Pancreas (tissue), 10 donors: ENCODE measurements around the gene FAM120AOS. TPM values are rescaled to one million over a fixed set of nuclear protein-coding genes. Genes with fewer than 3 reads are reported as not detected.
A peak's percentile ranks its signal among the peaks of the same experiment; 100 is the strongest.

Experiments
- ATAC-seq, 4 donors: fragments of 200-7000 bp; cut with Tn5 transposase; one replicate each; pipeline versions ENCODE4 v1.8.0 to v1.9.1; 2020; ENCODE audit warnings: mild to moderate bottlenecking in 4 of 4, moderate library complexity in 4 of 4
- DNase-seq, 6 donors: peaks; one replicate each; pipeline ENCODE4 v3.0.0-alpha.2; 2020
- FAIRE-seq: peaks from 2 replicates; lab custom pipeline; 2012; peaks lifted over from hg19 to GRCh38; lab: Jason Lieb, UNC
- H3K27ac ChIP-seq, 4 donors: fragments of 200-600 bp; sonication (generic); 1 replicate in 3 of 4; 2 replicates in 1 of 4; pipeline versions ENCODE4 v1.5.0 to v1.8.0; 2020
- H3K27me3 ChIP-seq, 4 donors: fragments of 200-600 bp; one replicate each; pipeline ENCODE4 v1.8.0; 2021
- H3K36me3 ChIP-seq, 3 donors: fragments of 200-600 bp; sonication (generic) in 1 of 3; one replicate each; pipeline versions ENCODE4 v1.5.0 to v1.8.0; 2020 to 2021
- H3K4me1 ChIP-seq, 3 donors: fragments of 200-600 bp; one replicate each; pipeline ENCODE4 v1.8.0; 2021
- H3K4me3 ChIP-seq, 4 donors: fragments of 200-600 bp; sonication (generic) in 2 of 4; one replicate each; pipeline versions ENCODE4 v1.5.0 to v1.8.0; 2020 to 2021
- H3K9me3 ChIP-seq, 4 donors: fragments of 200-600 bp; one replicate each; pipeline ENCODE4 v1.8.0; 2021
- CTCF ChIP-seq, 4 donors: fragments of 200-600 bp; sonication (generic) in 3 of 4; IDR thresholded peaks; one replicate each; pipeline versions ENCODE4 v1.5.0 to v1.8.0; 2021; ENCODE audit warnings: antibody characterized with exemption in 4 of 4
- WGBS, 2 donors: extraction: QIAGEN DNeasy Blood & Tissue Kit; methylation state at CpG; one replicate each; pipeline ENCODE4 v1.1.7; 2013; 5-methylcytosine and 5-hydroxymethylcytosine counted together
- intact Hi-C, 3 donors: fragments of 100-400 bp; cut with DNase I; formaldehyde crosslinking; loops; one replicate each; pipeline versions ENCODE4 v1.11.1 to v1.14.2; 2022
- polyA plus RNA-seq, 2 donors: library from polyadenylated mRNA; stranded (reverse); fragments of 200-250 nt; gene quantifications; one replicate each; pipeline ENCODE4 v1.2.3, GENCODE V29; 2013
- total RNA-seq, 6 donors: library from RNA; stranded (reverse); fragmentation: NEBNext Ultra II Directional in 4 of 6; extraction: Animal tissue kit (Norgen Biotek cat#: 25700) in 4 of 6; gene quantifications; one replicate each; pipeline versions ENCODE4 v1.2.1 to v1.2.4, GENCODE V29; 2021 to 2023
- donor health status: healthy with polysubstance abuse.
- donor health status: DM: no; HTN: no; CAD: no; lungs with moderate emphysema.
- donor health status: DM: no; HTN: no; CAD: no.
- donor health status: control.
- donor health status: control.
- donor health status: Bipolar disorder and iron deficiency.
- donor health status: DM: yes; HTN: yes; CAD: no.
- donor health status: DM: no; HTN: no; CAD: no.
- donor health status: DM: no; HTN: no; CAD: no.
- donor health status: DM: yes; HTN: yes; CAD: no.

Gene FAM120AOS
- total and polyA plus RNA-seq, 8 donors: 15.7 to 28.1 (median 21.3) TPM

DNA sequence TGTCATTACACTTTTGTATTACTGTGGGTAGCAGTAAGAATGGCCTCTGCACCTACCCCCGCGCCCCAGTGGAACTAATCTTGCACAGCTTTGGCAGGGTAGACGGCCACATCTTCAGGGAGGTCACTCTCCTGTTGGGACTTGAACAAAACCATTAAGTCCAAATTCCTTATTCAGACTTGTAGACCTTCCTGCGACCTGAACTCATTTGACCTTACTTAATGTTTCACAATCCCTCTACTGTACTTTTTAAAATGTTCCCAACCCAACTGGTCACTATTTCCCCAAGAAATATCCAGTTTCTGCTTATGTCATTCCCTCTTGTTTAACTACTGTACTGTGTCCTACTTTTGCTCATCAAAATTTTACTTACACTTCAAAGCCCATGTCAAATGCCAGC lies 5.3 kb upstream of the FAM120AOS start:
- Histone ChIP-seq H3K27ac (no peak overlapping the region), H3K4me1 (peaks cover 7 to 35% (median 34%) of the 10 kb centered on the region in 3 donors), H3K9me3 (no peaks in the 10 kb centered on the region), H3K4me3 (no peak overlapping the region), H3K27me3 (no peaks in the 10 kb centered on the region), H3K36me3 (no peaks in the 10 kb centered on the region)
- FAIRE-seq (no peak), ATAC-seq (no peak), DNase-seq (no peak)
- WGBS, 2 donors: 91 to 92% methylated on average over 4 of the region's 4 CpGs
- no peak for TF ChIP-seq CTCF (IDR thresholded peaks at IDR 0.05)
- intact Hi-C loops: no loop called here

DNA sequence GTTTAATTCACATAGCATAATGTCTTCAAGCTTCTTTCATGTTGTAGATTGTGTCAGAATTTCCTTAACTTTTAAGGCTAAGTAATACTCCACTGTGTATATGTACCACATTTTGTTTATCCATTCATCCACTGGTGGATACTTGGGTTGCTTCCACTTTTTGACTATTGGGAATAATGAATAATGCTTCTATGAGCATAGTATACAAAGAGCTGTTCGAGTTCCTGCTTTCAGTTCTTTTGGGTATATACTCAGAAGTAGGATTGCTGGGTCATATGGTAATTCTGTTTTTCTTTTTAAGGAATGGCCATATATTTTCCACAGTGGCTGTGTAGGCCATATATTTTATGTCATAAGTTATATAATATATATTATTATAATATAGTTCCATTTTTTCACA lies 3.6 kb upstream of the FAM120AOS start:
- Histone ChIP-seq H3K4me3 (no peak overlapping the region), H3K9me3 (no peaks in the 10 kb centered on the region), H3K4me1 (peaks cover 7 to 35% (median 34%) of the 10 kb centered on the region in 3 donors), H3K27ac (no peak overlapping the region), H3K27me3 (no peaks in the 10 kb centered on the region), H3K36me3 (no peaks in the 10 kb centered on the region)
- TF ChIP-seq CTCF (IDR thresholded peaks at IDR 0.05): no peak
- DNase-seq (no peak), ATAC-seq (no peak), FAIRE-seq (no peak)
- 91 to 98% methylated on average over 1 of the region's 1 CpG for WGBS, 2 donors
- intact Hi-C loops: no loop called here

DNA sequence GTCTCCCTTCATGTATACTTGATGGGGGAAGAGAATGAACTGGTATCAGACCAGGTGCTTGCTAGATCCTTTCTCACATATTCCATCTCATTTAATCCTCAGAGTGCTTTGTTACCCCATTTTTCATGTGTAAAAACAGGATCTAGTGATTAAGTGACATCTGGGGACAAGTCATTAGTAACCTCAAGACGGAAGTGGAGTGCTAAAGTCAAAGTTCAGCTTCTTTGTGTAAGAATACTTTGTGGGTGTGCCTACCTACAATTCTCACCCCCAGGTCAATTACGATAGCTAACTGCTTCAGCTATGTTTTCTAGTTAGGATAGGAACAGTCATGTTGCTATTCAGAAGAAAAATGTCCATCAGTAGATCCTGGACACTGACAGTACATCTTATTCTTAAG lies 3.1 kb upstream of the FAM120AOS start:
- Histone ChIP-seq H3K27ac (no peak overlapping the region), H3K4me3 (no peak overlapping the region), H3K9me3 (no peaks in the 10 kb centered on the region), H3K27me3 (no peaks in the 10 kb centered on the region), H3K4me1 (peaks cover 7 to 35% (median 34%) of the 10 kb centered on the region in 3 donors), H3K36me3 (no peaks in the 10 kb centered on the region)
- whole genome bisulfite sequencing, 2 donors: 53 to 67% methylated on average over 2 of the region's 2 CpGs
- FAIRE-seq (no peak), DNase-seq (no peak), ATAC-seq (no peak)
- no peak for TF ChIP-seq CTCF (IDR thresholded peaks at IDR 0.05)
- intact Hi-C loops: no loop called here

DNA sequence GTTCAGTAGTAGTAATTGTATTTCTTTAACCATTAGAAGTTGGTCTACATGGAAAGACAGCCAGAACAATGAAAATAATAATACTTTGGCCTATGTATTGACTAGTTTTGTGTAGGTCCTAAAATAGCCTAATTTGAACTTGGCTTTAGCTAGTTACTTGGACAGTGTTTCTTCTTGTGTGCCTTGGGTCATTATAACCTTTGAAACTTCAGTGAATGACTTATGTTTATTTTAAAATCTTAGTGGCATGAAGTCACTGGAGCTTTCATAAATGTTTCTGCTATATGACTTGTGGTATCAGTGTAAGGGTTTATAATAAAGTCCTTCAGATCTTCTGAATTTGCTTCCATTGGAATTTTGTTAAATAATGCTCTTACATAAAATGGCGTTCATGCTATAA lies 2.6 kb upstream of the FAM120AOS start:
- Histone ChIP-seq H3K4me1 (peaks cover 7 to 35% (median 34%) of the 10 kb centered on the region in 3 donors), H3K4me3 (no peak overlapping the region), H3K27ac (no peak overlapping the region), H3K27me3 (no peaks in the 10 kb centered on the region), H3K36me3 (no peaks in the 10 kb centered on the region), H3K9me3 (no peaks in the 10 kb centered on the region)
- FAIRE-seq (no peak), ATAC-seq (no peak), DNase-seq (no peak)
- 90 to 97% methylated on average over 1 of the region's 1 CpG for WGBS, 2 donors
- intact Hi-C loops: no loop called here
- no peak for TF ChIP-seq CTCF (IDR thresholded peaks at IDR 0.05)

- H3K27me3 ChIP-seq: no peaks in the 10 kb centered on the region
- H3K36me3 ChIP-seq: peaks cover 0 to 5% (median 5%) of the 10 kb centered on the region in 3 donors
- 0% methylated on average over 10 of the region's 10 CpGs for WGBS, 2 donors
- H3K9me3 ChIP-seq: no peaks in the 10 kb centered on the region
- intact Hi-C loops: no loop called here
- peak overlapping the region; percentile 91 to 94 (median 93) for H3K27ac ChIP-seq
- no peak for TF ChIP-seq CTCF (IDR thresholded peaks at IDR 0.05)
- DNase-seq (peak in 2 of 6 donors; percentile 29 to 55), FAIRE-seq (no peak), ATAC-seq (peak; percentile 17 to 44 (median 32))
- peaks cover 12 to 34% (median 25%) of the 10 kb centered on the region in 3 donors for H3K4me1 ChIP-seq
- H3K4me3 ChIP-seq: peak overlapping the region; percentile 73 to 94 (median 85)
Measured at GRCh38 chr9:93452710-93453046, 703 bp downstream of the FAM120AOS start.
